GM18861 (cell line): ENCODE data around the gene STARD9.
"Not testable (repeated sequence)": the region's sequence is repeated elsewhere in the genome, so short reads cannot be mapped to it uniquely, and the experiment has no call there.

ENCODE experiments used
- ATAC-seq: cut with Tn5 transposase; IDR thresholded peaks from one replicate; pipeline ENCODE4 v1.9.1; 2021; ENCODE audit not compliant: unreplicated experiment

Gene STARD9

GRCh38 chr15:42575188-42576039, at the start of gene STARD9:
Gene STARD9 (plus strand): TSS chr15:42575606. CDS start chr15:42575716, 110 bp downstream.
- ATAC-seq = peak; percentile 89

DNA sequence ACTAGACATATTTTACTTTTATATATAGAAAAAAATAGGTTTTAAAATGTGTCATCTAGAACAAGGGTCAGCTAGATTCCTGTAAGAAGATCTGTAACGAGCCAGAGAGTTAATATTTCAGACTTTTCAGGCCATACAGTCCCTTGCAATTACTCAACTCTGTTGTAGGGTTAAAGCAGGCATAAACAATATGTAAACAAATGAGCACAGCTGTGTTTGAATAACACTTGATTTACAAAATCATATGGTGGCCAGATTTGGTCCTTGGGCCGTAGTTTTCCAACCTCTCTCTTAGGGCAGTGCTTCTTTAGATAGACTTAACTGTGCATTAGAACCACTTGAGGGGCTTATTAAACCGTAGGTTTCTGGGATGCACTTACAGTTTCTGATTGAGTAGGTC, 46.4 kb upstream of the STARD9 start:
- no peak for ATAC-seq

DNA sequence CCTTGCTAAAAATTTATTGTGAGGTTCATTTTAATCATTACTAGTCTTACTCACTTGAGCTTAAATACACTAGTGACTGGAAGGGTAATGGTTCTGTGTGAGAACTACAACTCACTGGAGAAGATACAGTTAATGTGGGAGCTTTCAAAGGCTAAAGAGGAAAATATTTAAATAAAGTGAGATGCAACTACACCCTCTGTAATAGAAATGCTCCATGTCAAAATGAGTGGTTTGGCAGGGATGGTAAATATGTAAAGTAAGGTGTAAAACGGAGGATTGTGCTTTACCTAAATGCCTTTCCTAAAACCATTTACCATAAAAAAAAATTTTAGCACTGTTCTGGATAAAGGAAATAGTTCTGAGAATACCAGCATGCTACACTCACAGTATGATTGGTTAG, 42.2 kb upstream of the STARD9 start:
- ATAC-seq = no peak

- no peak for ATAC-seq
Measured at GRCh38 chr15:42544853-42545629, 30.4 kb upstream of the STARD9 start.

- no peak for ATAC-seq
Measured at GRCh38 chr15:42547918-42548248, 27.5 kb upstream of the STARD9 start.

GRCh38 chr15:42548249-42549031, 27.0 kb upstream of the STARD9 start, which contains the start of the genes HAUS2 and LRRC57:
Gene HAUS2 (plus strand): TSS chr15:42548838. CDS start chr15:42548873, 35 bp downstream.
Gene LRRC57 (minus strand): TSS chr15:42548793. CDS start chr15:42548434, 359 bp downstream.
- peak; percentile 74 for ATAC-seq

- peak; percentile 8 for ATAC-seq
Measured at GRCh38 chr15:42549032-42549491, 26.3 kb upstream of the STARD9 start.

GRCh38 chr15:42549741-42550392, 25.5 kb upstream of the STARD9 start:
- no peak for ATAC-seq

GRCh38 chr15:42553554-42553953, 21.9 kb upstream of the STARD9 start:
- ATAC-seq = no peak

DNA sequence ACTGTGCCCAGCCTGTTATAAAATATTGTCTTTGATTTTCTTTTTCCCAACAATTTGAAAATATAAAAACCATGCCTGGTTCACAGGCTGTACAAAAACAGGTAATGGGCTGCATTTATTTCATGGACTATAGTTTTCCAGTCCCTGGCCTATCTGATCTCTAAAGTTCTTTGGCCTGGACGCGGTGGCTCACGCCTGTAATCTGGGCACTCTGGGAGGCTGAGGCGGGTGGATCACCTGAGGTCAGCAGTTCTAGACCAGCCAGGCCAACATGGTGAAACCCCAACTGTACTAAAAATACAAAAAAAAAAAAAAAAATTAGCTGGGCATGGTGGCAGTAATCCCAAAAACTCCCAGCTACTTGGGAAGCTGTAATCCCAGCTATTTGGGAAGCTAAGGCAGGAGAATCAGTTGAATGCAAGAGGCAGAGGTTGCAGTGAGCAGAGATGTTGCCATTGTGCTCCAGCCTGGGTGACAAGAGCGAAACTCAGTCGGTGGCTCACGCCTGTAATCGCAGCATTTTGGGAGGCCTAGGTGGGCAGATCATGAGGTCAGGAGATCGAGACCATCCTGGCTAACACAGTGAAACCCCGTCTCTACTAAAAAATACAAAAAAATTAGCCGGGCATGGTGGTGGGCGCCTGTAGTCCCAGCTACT, 18.7 kb upstream of the STARD9 start:
- not testable (repeated sequence) for ATAC-seq

DNA sequence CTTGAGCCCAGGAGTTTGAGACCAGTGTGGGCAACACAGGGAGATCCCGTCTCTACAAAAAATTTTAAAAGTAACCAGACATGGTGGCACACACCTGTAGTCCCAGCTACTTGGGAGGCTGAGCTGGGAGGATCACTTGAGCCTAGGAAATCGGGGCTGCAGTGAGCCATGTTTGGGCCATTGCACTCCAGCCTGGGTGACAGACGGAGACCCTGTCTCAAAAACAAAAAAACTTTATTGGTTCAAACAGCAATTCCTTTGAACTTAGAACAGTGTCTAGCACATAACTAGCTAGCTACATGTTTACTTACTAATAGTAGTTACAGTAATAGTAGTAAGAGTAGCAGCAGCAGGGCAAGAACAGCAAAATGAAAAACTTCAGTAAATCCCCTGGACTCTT, 16.7 kb upstream of the STARD9 start:
- ATAC-seq = no peak

- no peak for ATAC-seq
Measured at GRCh38 chr15:42576040-42576594, 711 bp downstream of the STARD9 start.

GRCh38 chr15:42576776-42577175, 1.4 kb downstream of the STARD9 start:
- ATAC-seq = no peak

DNA sequence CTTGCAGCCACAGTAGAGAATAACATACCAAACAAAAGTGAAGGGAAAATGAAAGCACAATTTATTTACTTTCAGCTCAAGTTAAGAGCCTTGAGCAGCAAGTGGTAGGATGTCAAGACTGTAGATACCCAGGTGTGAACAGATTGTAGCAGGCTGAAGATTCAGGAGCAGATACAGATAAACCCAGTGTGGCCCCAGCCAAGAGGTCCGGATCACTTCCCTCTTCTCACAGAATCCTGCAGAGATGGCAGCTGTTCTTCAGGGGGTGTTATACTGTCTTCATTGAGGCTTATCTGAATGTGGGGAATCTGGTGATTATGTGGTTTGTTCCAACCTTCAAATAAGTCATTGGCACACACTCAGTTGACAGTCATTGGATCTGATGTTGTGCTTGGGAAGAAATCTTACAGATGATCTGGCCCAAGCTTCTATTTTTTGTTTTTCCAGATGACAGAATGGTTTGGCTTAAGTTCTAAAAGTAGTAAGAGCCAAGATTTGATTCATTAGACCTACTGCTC, 2.2 kb downstream of the STARD9 start:
- ATAC-seq = no peak

DNA sequence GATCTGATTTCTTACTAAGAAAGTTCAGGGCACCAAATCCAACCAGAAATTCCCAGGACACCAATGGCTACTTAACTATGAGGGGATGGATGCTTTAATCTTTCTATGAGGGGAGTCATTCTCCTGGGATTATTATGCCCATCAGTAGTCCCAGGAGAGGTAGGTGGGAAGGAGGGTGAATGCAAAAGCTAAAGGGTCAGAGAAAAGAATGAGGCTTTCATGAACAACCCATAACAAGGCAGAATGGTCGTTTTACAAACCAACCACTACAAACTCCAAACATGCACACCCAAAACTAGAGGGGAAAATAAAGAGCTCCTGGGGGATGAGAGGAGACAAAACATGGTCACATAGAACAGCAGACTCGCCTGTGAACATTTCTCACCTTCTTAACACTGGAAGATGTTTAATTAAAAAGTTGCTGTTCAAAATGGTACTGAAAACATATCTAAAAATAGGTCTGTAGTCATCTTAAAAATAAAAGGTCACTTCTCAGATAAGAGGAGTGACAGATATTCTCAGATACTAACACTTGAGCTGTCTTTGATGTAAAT, 3.7 kb downstream of the STARD9 start:
- no peak for ATAC-seq

- peak; percentile 57 for ATAC-seq
Measured at GRCh38 chr15:42581272-42581730, 5.9 kb downstream of the STARD9 start.

DNA sequence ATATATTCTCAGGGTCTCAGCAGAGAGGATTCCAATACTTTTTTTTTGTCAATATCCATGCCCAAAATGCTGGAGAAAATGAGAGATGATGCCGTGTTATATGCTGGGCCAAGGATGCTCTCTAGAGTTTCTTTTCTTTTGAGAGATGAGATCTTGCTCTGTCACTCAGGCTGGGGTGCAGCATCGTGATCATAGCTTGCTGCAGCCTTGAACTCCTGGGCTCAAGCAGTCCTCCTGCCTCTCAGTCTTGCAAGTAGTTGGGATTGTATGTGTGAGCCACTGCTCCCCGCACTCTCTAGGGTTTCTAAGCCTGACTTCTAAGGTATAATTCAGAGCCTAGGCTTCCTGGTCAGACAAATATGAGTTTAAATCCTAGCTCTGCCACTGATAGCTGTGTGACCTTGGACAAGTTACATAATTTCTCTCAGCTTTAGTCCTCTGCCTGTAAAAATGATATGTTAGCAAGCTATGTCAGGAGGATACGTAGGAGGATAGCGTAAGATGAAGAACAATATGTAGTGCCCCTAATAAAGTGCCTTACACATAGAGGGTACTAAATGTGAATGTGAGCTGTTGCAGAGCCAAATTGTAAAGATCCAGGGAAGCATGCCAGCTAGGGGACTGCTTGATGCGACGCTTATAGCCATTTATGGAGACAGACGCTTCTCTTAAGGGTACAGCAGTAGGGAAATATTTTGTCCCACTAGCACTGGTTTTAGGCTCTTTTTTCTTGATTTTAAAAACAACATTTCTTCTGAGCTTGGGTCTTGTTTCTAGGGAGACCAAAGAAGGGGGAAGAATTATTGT, 7.4 kb downstream of the STARD9 start:
- ATAC-seq = no peak

GRCh38 chr15:42584031-42584765, 8.8 kb downstream of the STARD9 start:
- no peak for ATAC-seq
